ENCODE data around the gene TMEM138. TPM values are rescaled to one million over a fixed set of nuclear protein-coding genes. Genes with fewer than 3 reads are reported as not detected.

TMEM138 gene
- total RNA-seq, 2 experiments from 2014 or later: 38.6 to 47.0 TPM

DNA sequence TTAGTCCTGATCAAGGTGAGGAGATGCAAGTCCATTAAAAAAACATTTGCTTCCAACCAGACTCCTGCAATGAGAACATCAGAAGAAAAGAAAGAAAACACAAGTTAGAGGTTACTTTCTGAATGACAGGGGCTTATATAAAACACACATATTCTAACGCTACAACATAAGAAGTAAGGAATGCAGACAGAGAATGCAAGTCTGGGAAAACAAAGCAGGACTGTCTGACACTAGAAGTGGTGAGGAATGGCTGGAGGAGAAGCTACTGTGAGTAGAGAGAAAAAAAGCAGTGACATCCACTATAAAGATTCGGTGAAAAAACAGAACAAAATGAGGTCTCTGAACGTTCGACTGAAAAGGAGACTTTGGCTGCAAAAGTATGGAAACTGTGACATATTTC, 42.5 kb downstream of the TMEM138 start:
- no peak for ATAC-seq
- TF ChIP-seq, protein P1, sequence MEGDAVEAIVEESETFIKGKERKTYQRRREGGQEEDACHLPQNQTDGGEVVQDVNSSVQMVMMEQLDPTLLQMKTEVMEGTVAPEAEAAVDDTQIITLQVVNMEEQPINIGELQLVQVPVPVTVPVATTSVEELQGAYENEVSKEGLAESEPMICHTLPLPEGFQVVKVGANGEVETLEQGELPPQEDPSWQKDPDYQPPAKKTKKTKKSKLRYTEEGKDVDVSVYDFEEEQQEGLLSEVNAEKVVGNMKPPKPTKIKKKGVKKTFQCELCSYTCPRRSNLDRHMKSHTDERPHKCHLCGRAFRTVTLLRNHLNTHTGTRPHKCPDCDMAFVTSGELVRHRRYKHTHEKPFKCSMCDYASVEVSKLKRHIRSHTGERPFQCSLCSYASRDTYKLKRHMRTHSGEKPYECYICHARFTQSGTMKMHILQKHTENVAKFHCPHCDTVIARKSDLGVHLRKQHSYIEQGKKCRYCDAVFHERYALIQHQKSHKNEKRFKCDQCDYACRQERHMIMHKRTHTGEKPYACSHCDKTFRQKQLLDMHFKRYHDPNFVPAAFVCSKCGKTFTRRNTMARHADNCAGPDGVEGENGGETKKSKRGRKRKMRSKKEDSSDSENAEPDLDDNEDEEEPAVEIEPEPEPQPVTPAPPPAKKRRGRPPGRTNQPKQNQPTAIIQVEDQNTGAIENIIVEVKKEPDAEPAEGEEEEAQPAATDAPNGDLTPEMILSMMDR (IDR thresholded peaks at IDR 0.05): no peak
- no peak overlapping the region for H3K4me3 Mint-ChIP-seq
- H3K4me1 Mint-ChIP-seq (ENCODE audit: low read depth): peaks cover 1% of the 10 kb centered on the region
- no peaks in the 10 kb centered on the region for H3K9me3 Mint-ChIP-seq
- POLR2A ChIA-PET: interaction anchor here (1.0 kb wide), 1 partner anchor 12 kb away, joined by 3 read pairs; the partner anchor contains the start of gene TMEM216
- H3K36me3 Mint-ChIP-seq (ENCODE audit: low read depth): peaks cover 42% of the 10 kb centered on the region
- DNase-seq: no peak
- CTCF ChIA-PET: interaction anchor here (1.4 to 6.9 kb wide), 2 partner anchors 19 to 30 kb away, joined by 4 to 43 read pairs; no protein-coding TSS in a partner anchor
- H3K27ac Mint-ChIP-seq: peak overlapping the region; percentile 30
- intact Hi-C loops (cut with micrococcal nuclease): no loop called here
- no peaks in the 10 kb centered on the region for H3K27me3 Mint-ChIP-seq

DNA sequence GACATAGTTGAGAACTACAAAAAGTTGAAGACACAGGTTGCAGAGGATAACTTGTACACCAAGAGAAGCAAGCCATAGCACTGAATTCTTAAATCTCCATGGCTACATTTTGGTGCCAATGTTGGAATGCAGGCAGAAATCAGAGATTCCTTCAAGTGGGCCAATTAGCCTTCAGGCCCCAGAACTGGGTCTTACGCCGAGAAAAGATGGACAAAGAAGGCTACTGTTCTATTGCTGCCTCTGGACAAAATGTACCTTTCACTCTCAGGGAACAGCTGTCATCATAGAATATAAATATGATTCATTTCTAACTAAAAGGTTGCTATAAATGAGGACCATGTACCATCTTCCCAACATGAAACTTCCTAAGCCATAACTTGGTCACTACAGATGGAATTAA, 43.9 kb downstream of the TMEM138 start:
- ChIA-PET CTCF (interaction anchor here (0.6 to 1.3 kb wide), 3 partner anchors 12 to 29 kb away, joined by 3 to 8 read pairs (median 3); no protein-coding TSS in a partner anchor), POLR2A (no interaction called here)
- Mint-ChIP-seq H3K4me1 (ENCODE audit: low read depth) (peaks cover 1% of the 10 kb centered on the region), H3K27ac (no peak overlapping the region), H3K36me3 (ENCODE audit: low read depth) (peaks cover 52% of the 10 kb centered on the region), H3K4me3 (no peak overlapping the region), H3K27me3 (no peaks in the 10 kb centered on the region), H3K9me3 (no peaks in the 10 kb centered on the region)
- DNase-seq (no peak), ATAC-seq (no peak)
- intact Hi-C loops (cut with micrococcal nuclease): no loop called here
- TF ChIP-seq, protein P1 (IDR thresholded peaks at IDR 0.05): no peak

DNA sequence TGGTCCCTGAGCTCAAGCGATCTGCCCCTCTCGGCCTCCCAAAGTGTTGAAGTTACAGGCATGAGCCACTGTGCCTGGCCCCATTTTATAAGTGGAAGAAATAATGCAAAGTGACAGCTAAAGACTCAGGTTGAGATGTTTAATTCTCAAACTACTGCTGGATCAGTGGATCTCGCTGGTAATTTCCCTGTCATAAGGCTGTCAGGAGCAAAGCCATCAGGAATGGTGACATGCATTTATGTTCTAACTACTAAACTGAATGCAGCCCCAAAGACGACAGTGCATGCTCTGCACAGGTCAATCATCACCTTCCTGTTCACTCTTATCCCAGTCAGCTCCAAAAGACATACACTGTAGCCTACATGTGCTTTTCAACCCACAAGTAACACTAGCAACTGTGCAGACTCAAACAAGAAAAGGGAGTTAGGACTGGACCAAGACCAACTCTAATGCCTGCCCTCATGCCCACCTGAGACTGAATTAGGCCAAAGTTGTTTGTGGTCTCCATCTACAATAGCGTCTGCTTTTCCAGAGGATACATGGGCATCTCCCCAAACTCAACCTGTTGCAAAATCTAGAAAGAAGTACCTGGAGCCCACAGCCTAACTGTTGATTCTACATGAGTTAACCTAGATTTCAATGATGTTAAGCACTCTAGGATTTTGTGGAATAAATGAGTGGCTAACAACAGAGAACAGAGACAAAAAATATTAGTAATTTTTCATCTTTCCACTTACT, 45.0 kb downstream of the TMEM138 start:
- TF ChIP-seq, protein P1 (IDR thresholded peaks at IDR 0.05): no peak

DNA sequence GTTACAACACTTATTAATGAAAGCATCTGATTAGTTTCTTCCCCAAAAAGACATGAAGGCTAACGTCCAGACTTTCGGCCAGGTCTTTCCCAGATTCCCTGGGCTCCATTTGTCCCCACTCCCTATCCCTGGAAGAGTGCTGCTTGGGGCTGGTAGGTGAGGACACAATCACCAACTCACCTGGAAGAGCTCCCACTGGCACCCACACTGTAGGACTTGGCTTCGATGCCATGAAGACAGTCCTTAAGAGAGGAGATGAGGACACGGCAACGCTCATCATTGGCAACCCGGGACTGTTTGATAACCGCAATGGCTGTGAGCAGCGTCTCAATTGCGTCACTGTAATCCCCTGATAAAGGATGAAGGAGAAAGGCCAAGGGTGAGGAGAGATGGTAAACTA, 49.4 kb downstream of the TMEM138 start:
- no peak for ATAC-seq
- no peak overlapping the region for H3K27ac Mint-ChIP-seq
- peaks cover 15% of the 10 kb centered on the region for H3K4me1 Mint-ChIP-seq (ENCODE audit: low read depth)
- intact Hi-C loops (cut with micrococcal nuclease): no loop called here
- no peak for DNase-seq
- H3K27me3 Mint-ChIP-seq: no peaks in the 10 kb centered on the region
- no peak overlapping the region for H3K4me3 Mint-ChIP-seq
- ChIA-PET CTCF (interaction anchor here (1.2 to 2.0 kb wide), 2 partner anchors 24 to 75 kb away, joined by 4 to 6 read pairs; no protein-coding TSS in a partner anchor), POLR2A (interaction anchor here (0.6 to 2.6 kb wide), 5 partner anchors 10 to 78 kb away, joined by 3 to 12 read pairs (median 3); partner anchors contain the start of genes CPSF7 and SDHAF2)
- H3K36me3 Mint-ChIP-seq (ENCODE audit: low read depth): peaks cover 71% of the 10 kb centered on the region
- TF ChIP-seq, protein P1 (IDR thresholded peaks at IDR 0.05): no peak
- no peaks in the 10 kb centered on the region for H3K9me3 Mint-ChIP-seq

More for the DNA sequence above, 45.0 kb downstream of the TMEM138 start:
- no peak for ATAC-seq
- ChIA-PET CTCF (interaction anchor here (0.7 to 1.3 kb wide), 4 partner anchors 14 to 71 kb away, joined by 3 to 8 read pairs (median 4); no protein-coding TSS in a partner anchor), POLR2A (interaction anchor here (1.4 kb wide), 1 partner anchor 23 kb away, joined by 3 read pairs; the partner anchor contains the start of genes CPSF7 and SDHAF2)
- H3K27ac Mint-ChIP-seq: peak overlapping the region; percentile 26
- DNase-seq: no peak
- no peak overlapping the region for H3K4me3 Mint-ChIP-seq
- intact Hi-C loops (cut with micrococcal nuclease): no loop called here
- H3K36me3 Mint-ChIP-seq (ENCODE audit: low read depth): peaks cover 61% of the 10 kb centered on the region
- no peaks in the 10 kb centered on the region for H3K9me3 Mint-ChIP-seq
- no peaks in the 10 kb centered on the region for H3K27me3 Mint-ChIP-seq
- peaks cover 1% of the 10 kb centered on the region for H3K4me1 Mint-ChIP-seq (ENCODE audit: low read depth)

DNA sequence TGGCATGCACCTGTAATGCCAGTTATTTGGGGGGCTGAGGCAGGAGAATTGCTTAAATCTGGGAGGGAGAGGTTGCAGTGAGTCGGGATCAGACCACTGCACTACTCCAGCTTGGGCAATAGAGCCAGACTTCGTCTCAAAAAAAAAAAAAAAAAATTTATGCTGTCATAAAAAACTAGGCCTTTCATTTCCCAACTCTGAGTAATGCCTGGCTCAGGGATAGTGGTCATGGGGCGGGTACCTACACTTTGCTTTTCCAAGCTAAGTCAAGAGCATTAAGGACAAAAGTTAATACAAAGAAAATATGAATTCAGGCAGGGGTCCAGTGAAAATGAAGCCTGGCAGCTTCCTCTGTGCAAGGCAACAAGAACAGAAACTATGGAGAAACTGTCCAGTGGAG, 51.3 kb downstream of the TMEM138 start:
- CTCF ChIA-PET: interaction anchor here (0.8 kb wide), 1 partner anchor 16 kb away, joined by 3 read pairs; the partner anchor contains the start of gene CPSF7
- TF ChIP-seq, protein P1 (IDR thresholded peaks at IDR 0.05): no peak
- POLR2A ChIA-PET: interaction anchor here (0.8 to 1.0 kb wide), 2 partner anchors 12 to 13 kb away, joined by 3 to 5 read pairs; no protein-coding TSS in a partner anchor
- ATAC-seq (no peak), DNase-seq (no peak)
- H3K27ac Mint-ChIP-seq: peak overlapping the region; percentile 46
- intact Hi-C loops (cut with micrococcal nuclease): no loop called here
- no peak overlapping the region for H3K4me3 Mint-ChIP-seq
- H3K4me1 Mint-ChIP-seq (ENCODE audit: low read depth): peaks cover 24% of the 10 kb centered on the region
- no peaks in the 10 kb centered on the region for H3K27me3 Mint-ChIP-seq
- H3K9me3 Mint-ChIP-seq: no peaks in the 10 kb centered on the region
- peaks cover 73% of the 10 kb centered on the region for H3K36me3 Mint-ChIP-seq (ENCODE audit: low read depth)
